LNCaP clone FGC (cell line): ENCODE results near the gene UBE2E2.

Experiments used
- DNase-seq: peaks from one replicate; pipeline ENCODE4 v3.0.0-alpha.2; 2011; ENCODE audit warnings: low read depth
- H3K4me3 ChIP-seq: 2 replicates; pipeline ENCODE4 v1.5.1; 2011; ENCODE audit warnings: mild to moderate bottlenecking, low read depth, low read length, control low read depth
- CTCF ChIP-seq: IDR thresholded peaks from 2 replicates; pipeline ENCODE4 v1.5.1; 2012; ENCODE audit warnings: mild to moderate bottlenecking; ENCODE audit not compliant: control insufficient read depth, insufficient read depth; ENCODE audit errors: extremely low read depth

Gene UBE2E2

GRCh38 chr3:23189187-23189586, 13.9 kb upstream of the UBE2E2 start:
- no peak for DNase-seq
- no peak for TF ChIP-seq CTCF
- H3K4me3 ChIP-seq, result no peak overlapping the region

- no peak for TF ChIP-seq CTCF
Measured at GRCh38 chr3:23192816-23193215, 10.3 kb upstream of the UBE2E2 start.

GRCh38 chr3:23193831-23194230, 9.3 kb upstream of the UBE2E2 start:
- no peak overlapping the region for H3K4me3 ChIP-seq
- DNase-seq, result no peak
- no peak for TF ChIP-seq CTCF

More at GRCh38 chr3:23192816-23193215, 10.3 kb upstream of the UBE2E2 start:
- no peak for DNase-seq
- no peak overlapping the region for H3K4me3 ChIP-seq

GRCh38 chr3:23198801-23199200, 4.3 kb upstream of the UBE2E2 start:
- no peak overlapping the region for H3K4me3 ChIP-seq
- DNase-seq, result no peak
- TF ChIP-seq CTCF, result no peak

GRCh38 chr3:23199649-23200048, 3.5 kb upstream of the UBE2E2 start:
- no peak for DNase-seq
- no peak overlapping the region for H3K4me3 ChIP-seq
- no peak for TF ChIP-seq CTCF

GRCh38 chr3:23201154-23201838, 1.8 kb upstream of the UBE2E2 start:
- no peak for DNase-seq
- no peak overlapping the region for H3K4me3 ChIP-seq
- no peak for TF ChIP-seq CTCF
